GM12864 (cell line): Measurements from ENCODE around the gene LTA4H.

Experiments used
- DNase-seq: peaks from one replicate; pipeline ENCODE4 v3.0.0-alpha.2; 2011; ENCODE audit warnings: low read depth
- H3K4me3 ChIP-seq: 2 replicates; pipeline ENCODE4 v1.5.1; 2011; ENCODE audit warnings: mild to moderate bottlenecking, low read depth, low read length, control low read depth
- TF ChIP-seq, protein P1 (sequence below): IDR thresholded peaks from 2 replicates; pipeline ENCODE4 v1.5.1; 2011; ENCODE audit warnings: low read depth, mild to moderate bottlenecking, moderate library complexity, low read length, control low read depth, inconsistent platforms; ENCODE audit errors: missing control alignments

Gene LTA4H

GRCh38 chr12:96064966-96065365 is 29.6 kb upstream of the LTA4H start:
- H3K4me3 ChIP-seq: no peak overlapping the region
- TF ChIP-seq, protein P1, sequence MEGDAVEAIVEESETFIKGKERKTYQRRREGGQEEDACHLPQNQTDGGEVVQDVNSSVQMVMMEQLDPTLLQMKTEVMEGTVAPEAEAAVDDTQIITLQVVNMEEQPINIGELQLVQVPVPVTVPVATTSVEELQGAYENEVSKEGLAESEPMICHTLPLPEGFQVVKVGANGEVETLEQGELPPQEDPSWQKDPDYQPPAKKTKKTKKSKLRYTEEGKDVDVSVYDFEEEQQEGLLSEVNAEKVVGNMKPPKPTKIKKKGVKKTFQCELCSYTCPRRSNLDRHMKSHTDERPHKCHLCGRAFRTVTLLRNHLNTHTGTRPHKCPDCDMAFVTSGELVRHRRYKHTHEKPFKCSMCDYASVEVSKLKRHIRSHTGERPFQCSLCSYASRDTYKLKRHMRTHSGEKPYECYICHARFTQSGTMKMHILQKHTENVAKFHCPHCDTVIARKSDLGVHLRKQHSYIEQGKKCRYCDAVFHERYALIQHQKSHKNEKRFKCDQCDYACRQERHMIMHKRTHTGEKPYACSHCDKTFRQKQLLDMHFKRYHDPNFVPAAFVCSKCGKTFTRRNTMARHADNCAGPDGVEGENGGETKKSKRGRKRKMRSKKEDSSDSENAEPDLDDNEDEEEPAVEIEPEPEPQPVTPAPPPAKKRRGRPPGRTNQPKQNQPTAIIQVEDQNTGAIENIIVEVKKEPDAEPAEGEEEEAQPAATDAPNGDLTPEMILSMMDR: no peak

GRCh38 chr12:96064271-96064670 is 28.9 kb upstream of the LTA4H start:
- no peak overlapping the region for H3K4me3 ChIP-seq
- TF ChIP-seq, protein P1: no peak
- no peak for DNase-seq

More at GRCh38 chr12:96064966-96065365, 29.6 kb upstream of the LTA4H start:
- no peak for DNase-seq

DNA sequence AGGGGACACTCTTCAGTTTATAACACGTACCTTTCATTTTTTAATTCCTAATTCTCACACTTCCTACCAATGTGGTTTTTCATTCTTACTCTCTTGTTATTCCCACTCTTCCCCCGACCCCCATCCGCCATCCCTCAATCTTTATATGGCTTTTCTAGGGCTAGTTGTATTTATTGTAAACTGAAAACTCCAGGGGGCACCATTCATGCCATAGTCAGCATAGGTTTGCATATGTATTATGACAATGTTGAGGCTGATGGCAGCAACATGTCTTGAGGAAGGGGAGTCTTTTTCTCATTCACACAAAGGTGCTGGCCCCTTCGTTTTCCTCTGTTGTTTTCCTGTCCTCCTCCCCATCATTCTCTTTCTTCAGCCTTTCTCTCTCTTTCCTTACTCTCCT is 27.7 kb upstream of the LTA4H start:
- TF ChIP-seq, protein P1: peak; percentile 10
- H3K4me3 ChIP-seq: no peak overlapping the region
- DNase-seq: no peak

DNA sequence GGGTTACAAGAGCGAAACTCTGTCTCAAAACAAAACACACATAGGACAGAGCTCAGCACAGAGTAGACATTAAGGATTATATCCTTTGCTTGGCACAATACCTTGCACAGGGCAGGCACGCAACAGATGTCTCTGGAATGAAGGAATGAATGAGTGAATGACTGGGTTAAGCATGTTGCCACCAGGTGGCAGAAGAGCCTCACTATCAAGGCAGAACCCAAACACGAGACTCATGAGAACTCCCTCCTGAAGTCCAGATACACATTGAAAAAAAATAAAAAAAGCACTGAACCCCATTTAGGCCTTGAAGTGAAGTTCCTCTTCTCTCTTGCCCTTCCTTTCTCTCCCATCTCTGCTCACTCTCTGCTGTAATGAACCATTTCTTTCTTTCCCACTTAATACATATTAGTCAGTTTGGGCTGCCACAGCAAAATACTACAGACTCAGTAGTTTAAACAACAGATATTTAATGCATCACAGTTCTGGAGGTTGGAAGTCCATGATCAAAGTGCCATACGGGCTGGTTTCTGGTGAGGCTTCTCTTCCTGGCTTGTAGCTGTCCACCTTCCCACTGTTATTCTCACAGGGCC is 26.6 kb upstream of the LTA4H start:
- TF ChIP-seq, protein P1: peak; percentile 80
- H3K4me3 ChIP-seq: no peak overlapping the region
- DNase-seq: peak; percentile 81

- TF ChIP-seq, protein P1: no peak
- DNase-seq: no peak
- H3K4me3 ChIP-seq: no peak overlapping the region
These were observed 25.9 kb upstream of the LTA4H start for GRCh38 chr12:96061323-96061722.

- no peak overlapping the region for H3K4me3 ChIP-seq
- TF ChIP-seq, protein P1: no peak
- no peak for DNase-seq
These were observed 24.7 kb upstream of the LTA4H start for GRCh38 chr12:96060041-96060440.

DNA sequence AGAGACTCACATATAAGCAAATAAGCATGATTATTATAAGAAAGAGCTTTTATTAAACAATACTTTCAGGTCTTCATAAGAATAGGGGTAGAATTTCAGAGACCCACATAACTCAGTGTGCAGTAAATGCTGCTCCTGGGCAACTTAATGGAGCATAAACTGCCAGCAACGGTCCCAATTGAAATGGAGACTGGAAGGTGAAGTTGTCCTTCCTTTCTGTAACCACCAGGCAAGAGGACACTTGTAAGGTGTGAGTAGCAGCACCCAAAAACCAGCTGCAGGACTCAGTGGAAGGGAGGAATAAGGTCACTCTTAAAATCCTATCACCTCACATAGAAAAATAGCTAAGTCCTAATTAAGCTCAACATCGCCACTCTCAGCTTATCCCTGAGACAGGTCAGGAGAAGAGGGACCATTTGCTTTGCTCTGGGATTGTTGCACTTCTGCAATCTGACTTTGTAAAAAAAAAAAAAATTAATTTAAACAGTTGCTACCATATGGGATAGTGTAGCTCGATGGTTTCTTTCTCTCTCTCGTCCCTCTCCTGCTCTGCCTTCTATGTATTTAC is 22.7 kb upstream of the LTA4H start:
- H3K4me3 ChIP-seq: no peak overlapping the region
- DNase-seq: no peak
- TF ChIP-seq, protein P1: no peak
